IMR-90 (cell line): ENCODE results near the gene ITPRIP. TPM values are rescaled to one million over a fixed set of nuclear protein-coding genes. Genes with fewer than 3 reads are reported as not detected.

Experiments
- ATAC-seq: fragments of 200-7000 bp; cut with Tn5 transposase; 2 replicates; pipeline ENCODE4 v1.9.1; 2020; ENCODE audit warnings: low read depth, mild to moderate bottlenecking, moderate library complexity
- BruUV-seq: library from RNA; stranded (reverse); fragments of 400-500 nt; replicated peaks from 2 replicates; lab custom pipeline; 2021; lab: Mats Ljungman, UMichigan
- CTCF ChIA-PET: fragments of 300-600 bp; formaldehyde crosslinking; extraction: SDS; loops from one replicate; lab custom pipeline; 2021; ENCODE audit warnings: antibody characterized with exemption; lab: Yijun Ruan, JAX
- POLR2A ChIA-PET: fragments of 300-600 bp; sonication (Branson Sonifier 250); formaldehyde crosslinking; loops from one replicate; lab custom pipeline; 2022; ENCODE audit warnings: antibody characterized with exemption; ENCODE audit not compliant: unreplicated experiment; lab: Charles Lee
- DNase-seq: peaks from one replicate; pipeline ENCODE4 v3.0.0; 2013
- H2AFZ ChIP-seq: replicated peaks from 2 replicates; pipeline ENCODE3; 2013; ENCODE audit warnings: low read length, mild to moderate bottlenecking; ENCODE audit not compliant: poor library complexity
- H2AK5ac ChIP-seq: 2 replicates; pipeline ENCODE4 v1.6.1; 2013; ENCODE audit warnings: low read depth, low read length, inconsistent platforms
- H2AK9ac ChIP-seq: replicated peaks from 2 replicates; pipeline ENCODE3; 2013; ENCODE audit warnings: mild to moderate bottlenecking, low read depth, low read length, moderate library complexity; ENCODE audit not compliant: poor library complexity
- H2BK120ac ChIP-seq: 2 replicates; pipeline ENCODE4 v1.6.1; 2013; ENCODE audit warnings: low read depth, low read length, inconsistent platforms
- H2BK15ac ChIP-seq: 3 replicates; pipeline ENCODE4 v1.6.1; 2013; ENCODE audit warnings: low read depth, low read length, inconsistent platforms
- H2BK20ac ChIP-seq: 2 replicates; pipeline ENCODE4 v1.6.1; 2013; ENCODE audit warnings: low read depth, mild to moderate bottlenecking, inconsistent platforms, low read length, moderate library complexity
- H2BK5ac ChIP-seq: 2 replicates; pipeline ENCODE4 v1.6.1; 2013; ENCODE audit warnings: mild to moderate bottlenecking, low read depth, low read length, inconsistent platforms; ENCODE audit not compliant: poor library complexity, severe bottlenecking
- H3K14ac ChIP-seq: replicated peaks from 2 replicates; pipeline ENCODE4 v1.6.1; 2013; ENCODE audit warnings: low read depth, low read length, inconsistent platforms
- H3K18ac ChIP-seq: 2 replicates; pipeline ENCODE4 v1.6.1; 2013; ENCODE audit warnings: low read depth, low read length, control low read depth
- H3K23ac ChIP-seq: 2 replicates; pipeline ENCODE4 v1.6.1; 2013; ENCODE audit warnings: low read depth, low read length, inconsistent platforms
- H3K27ac ChIP-seq: 2 replicates; pipeline ENCODE4 v1.5.1; 2013; ENCODE audit warnings: mild to moderate bottlenecking, control low read depth, low read length; ENCODE audit not compliant: insufficient read depth
- H3K27me3 ChIP-seq: 2 replicates; pipeline ENCODE4 v1.6.1; 2013; ENCODE audit warnings: low read length; ENCODE audit not compliant: control insufficient read depth, insufficient read depth
- H3K36me3 ChIP-seq: 2 replicates; pipeline ENCODE4 v1.6.1; 2013; ENCODE audit warnings: low read length, mixed read lengths; ENCODE audit not compliant: control insufficient read depth, insufficient read depth
- H3K4ac ChIP-seq: 2 replicates; pipeline ENCODE4 v1.6.1; 2013; ENCODE audit warnings: low read depth, low read length, inconsistent platforms
- H3K4me1 ChIP-seq: 2 replicates; pipeline ENCODE4 v1.6.1; 2013; ENCODE audit warnings: low read length, mixed read lengths; ENCODE audit not compliant: control insufficient read depth, insufficient read depth
- H3K4me2 ChIP-seq: 2 replicates; pipeline ENCODE4 v1.6.1; 2013; ENCODE audit warnings: low read depth, mild to moderate bottlenecking, control low read depth, low read length, moderate library complexity
- H3K4me3 ChIP-seq: 2 replicates; pipeline ENCODE4 v1.5.1; 2013; ENCODE audit warnings: low read depth, mild to moderate bottlenecking, control low read depth, low read length, moderate library complexity; ENCODE audit not compliant: insufficient read depth
- H3K56ac ChIP-seq: 2 replicates; pipeline ENCODE4 v1.6.1; 2013; ENCODE audit warnings: low read length, inconsistent platforms; ENCODE audit not compliant: insufficient read depth; ENCODE audit errors: extremely low read depth
- H3K79me1 ChIP-seq, 2 experiments: 2 replicates each; pipeline ENCODE4 v1.6.1; 2013; ENCODE audit warnings: low read length in 2 of 2, inconsistent platforms in 1 of 2, low read depth in 1 of 2
- H3K9ac ChIP-seq: 2 replicates; pipeline ENCODE4 v1.6.1; 2013; ENCODE audit warnings: low read depth, low read length, control low read depth
- H3K9me1 ChIP-seq: 2 replicates; pipeline ENCODE4 v1.6.1; 2013; ENCODE audit warnings: low read length, inconsistent platforms; ENCODE audit not compliant: insufficient read depth
- H3K9me3 ChIP-seq: 2 replicates; pipeline ENCODE4 v1.6.1; 2013; ENCODE audit warnings: low read length; ENCODE audit not compliant: control insufficient read depth, insufficient read depth
- H4K20me1 ChIP-seq: 2 replicates; pipeline ENCODE4 v1.6.1; 2013; ENCODE audit warnings: low read length, inconsistent platforms; ENCODE audit not compliant: insufficient read depth
- H4K5ac ChIP-seq: 2 replicates; pipeline ENCODE4 v1.6.1; 2013; ENCODE audit warnings: mild to moderate bottlenecking, low read depth, low read length, control low read depth
- H4K8ac ChIP-seq, 2 experiments: 2 replicates each; pipeline ENCODE4 v1.6.1; 2013; ENCODE audit warnings: low read depth in 2 of 2, low read length in 2 of 2, control low read depth in 1 of 2, inconsistent platforms in 1 of 2
- H4K91ac ChIP-seq: 2 replicates; pipeline ENCODE4 v1.6.1; 2013; ENCODE audit warnings: low read depth, low read length, inconsistent platforms; ENCODE audit not compliant: insufficient read depth
- BHLHE40 ChIP-seq: fragments of 150-350 bp; IDR thresholded peaks from 2 replicates; pipeline ENCODE4 v1.6.1; 2016; ENCODE audit warnings: mild to moderate bottlenecking, low read depth, low read length
- MAZ ChIP-seq: IDR thresholded peaks from 2 replicates; pipeline ENCODE4 v1.6.1; 2012; ENCODE audit warnings: low read depth, mild to moderate bottlenecking, low read length, improper control_type of control experiment, moderate library complexity, borderline replicate concordance
- WGBS, 2 experiments: methylation state at CpG; one replicate each; pipeline versions ENCODE4 v1.1.5 to v1.1.7; 2013; ENCODE audit warnings: missing lambda C conversion rate in 2 of 2; ENCODE audit not compliant: insufficient read length in 1 of 2; ENCODE audit errors: extremely low coverage in 2 of 2; 5-methylcytosine and 5-hydroxymethylcytosine counted together
- dilution Hi-C: fragments of 300-500 bp; cut with HindIII; formaldehyde crosslinking; loops from one replicate; pipeline ENCODE4 v1.14.3; 2018; ENCODE audit warnings: low sequenced_read_pairs; ENCODE audit not compliant: unreplicated experiment
- in situ Hi-C: fragments of 300-500 bp; cut with MboI; formaldehyde crosslinking; loops from 3 replicates; pipeline ENCODE4 v1.14.3; 2019; ENCODE audit warnings: low sequenced_read_pairs, inconsistent platforms, mixed read lengths
- intact Hi-C: fragments of 100-400 bp; cut with micrococcal nuclease; formaldehyde crosslinking; loops from 2 replicates; pipeline ENCODE4 v1.10.0; 2022
- polyA plus RNA-seq, 3 experiments: library from polyadenylated mRNA; depleted of rRNA; stranded (reverse); fragments of >200 nt; gene quantifications; 2 replicates each; pipeline ENCODE4 v1.2.3, GENCODE V29; 2012; ENCODE audit warnings: low replicate concordance in 1 of 3
- total RNA-seq: library from RNA; depleted of rRNA; stranded (reverse); fragments of >200 nt; gene quantifications from 2 replicates; pipeline ENCODE4 v1.2.3, GENCODE V29; 2012
- TF ChIP-seq, protein P1 (sequence below): fragments of 150-350 bp; IDR thresholded peaks from 2 replicates; pipeline ENCODE4 v1.6.1; 2017; ENCODE audit warnings: mild to moderate bottlenecking, antibody characterized with exemption, low read length, low read depth

ITPRIP gene
- total and polyA plus RNA-seq, 2 of the 4 experiments (the other 2 are of a cell fraction), result 7.5 to 31.9 TPM

DNA sequence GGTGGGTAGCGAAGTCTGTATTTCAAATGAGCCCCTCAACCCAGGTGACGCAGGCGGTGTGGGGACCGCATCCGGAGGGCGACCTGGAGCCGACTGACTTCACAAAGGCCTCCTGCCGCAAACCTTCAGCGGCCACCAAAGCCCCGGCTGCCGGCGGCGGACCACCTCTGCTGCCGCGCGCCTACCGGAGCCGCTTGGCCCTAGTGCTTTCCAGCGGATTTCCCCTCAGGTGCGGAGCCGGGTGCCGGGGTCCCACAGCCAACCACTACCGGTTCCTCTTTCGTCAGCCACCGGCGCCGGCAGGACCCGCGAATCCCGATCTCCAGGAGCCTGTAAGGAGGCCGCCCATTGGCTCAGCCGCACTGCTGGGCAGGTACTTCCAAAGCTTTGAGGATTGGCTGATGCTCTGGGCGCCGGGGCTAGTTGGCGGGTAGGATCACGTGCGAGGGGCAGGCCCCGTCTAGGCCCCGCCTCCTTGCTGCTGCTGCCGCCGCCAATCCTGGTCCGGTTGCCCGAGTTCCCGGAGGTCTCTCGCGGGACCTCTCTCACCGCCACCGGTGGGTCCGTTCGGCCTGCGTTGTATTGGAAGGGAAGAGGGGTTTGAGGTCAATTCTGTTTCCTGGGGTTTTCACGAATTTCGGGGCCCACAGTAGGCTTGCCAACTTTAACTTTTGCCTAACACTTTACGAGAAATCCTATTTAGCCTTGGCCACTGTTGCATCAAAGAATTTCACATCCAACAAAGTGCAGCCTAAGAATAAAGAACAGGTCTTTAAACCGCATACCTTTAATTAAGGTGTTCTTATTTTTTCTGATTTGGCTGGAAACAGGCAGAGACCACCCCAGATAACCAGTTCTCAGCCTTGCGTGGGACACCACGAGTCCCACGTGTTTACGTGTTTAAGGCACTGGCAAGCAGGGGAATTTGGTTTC lies 69.3 kb downstream of the ITPRIP start, which contains the start of gene GSTO2:
GSTO2 (plus strand) TSS at position 472 of the 933 bp plus-strand sequence. CDS start 5,732 bp downstream, outside the sequence.
- TF ChIP-seq MAZ (no peak), BHLHE40 (peak; percentile 76)
- TF ChIP-seq, protein P1, sequence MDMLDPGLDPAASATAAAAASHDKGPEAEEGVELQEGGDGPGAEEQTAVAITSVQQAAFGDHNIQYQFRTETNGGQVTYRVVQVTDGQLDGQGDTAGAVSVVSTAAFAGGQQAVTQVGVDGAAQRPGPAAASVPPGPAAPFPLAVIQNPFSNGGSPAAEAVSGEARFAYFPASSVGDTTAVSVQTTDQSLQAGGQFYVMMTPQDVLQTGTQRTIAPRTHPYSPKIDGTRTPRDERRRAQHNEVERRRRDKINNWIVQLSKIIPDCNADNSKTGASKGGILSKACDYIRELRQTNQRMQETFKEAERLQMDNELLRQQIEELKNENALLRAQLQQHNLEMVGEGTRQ, result peak; percentile 77

More for the DNA sequence above, 69.3 kb downstream of the ITPRIP start, which contains the start of gene GSTO2:
- WGBS, 2 experiments, result 12% methylated on average over 34 of the region's 59 CpGs; no CpG with 5 or more reads in 1 of the 2 experiments
- Histone ChIP-seq H3K4me2 (peak within 1 kb of the TSS; percentile 76), H2AK9ac (peak within 1 kb of the TSS; percentile 48), H3K36me3 (peaks cover 27% of the 10 kb centered on the region), H2BK5ac (no peak within 1 kb of the TSS), H3K56ac (peak within 1 kb of the TSS; percentile 9), H3K4me3 (peak within 1 kb of the TSS; percentile 55), H3K23ac (0 out of 2 replicates have a peak within 1 kb of the TSS, but pooled peaks have one; percentile 7), H3K9me3 (no peaks in the 10 kb centered on the region), H4K5ac (peak within 1 kb of the TSS; percentile 85), H4K8ac (peak within 1 kb of the TSS; percentile 80 to 88), H3K27me3 (no peaks in the 10 kb centered on the region), H4K20me1 (peaks cover 12% of the 10 kb centered on the region; the same call in 1 of the 2 replicates), H2BK20ac (no peak within 1 kb of the TSS), H2AFZ (peak within 1 kb of the TSS; percentile 79), H3K4ac (peak within 1 kb of the TSS; percentile 44), H3K9ac (peak within 1 kb of the TSS; percentile 43), H2BK15ac (no peak within 1 kb of the TSS), H4K91ac (peak within 1 kb of the TSS; percentile 2; the same call in 1 of the 2 replicates), H3K9me1 (no peaks in the 10 kb centered on the region), H3K79me1 (peaks cover 0 to 28% of the 10 kb centered on the region in 2 experiments; a peak in 2 of 4 replicates), H2BK120ac (no peak within 1 kb of the TSS), H3K18ac (no peak within 1 kb of the TSS), H3K14ac (no peak within 1 kb of the TSS; the same call in 1 of the 2 replicates), H3K4me1 (peaks cover 4% of the 10 kb centered on the region), H3K27ac (peak within 1 kb of the TSS; percentile 26), H2AK5ac (peak within 1 kb of the TSS; percentile 61; the same call in 1 of the 2 replicates)
- ChIA-PET CTCF (no interaction called here), POLR2A (no interaction called here)
- BruUV-seq, result no TSS peak
- DNase-seq (peak; percentile 93), ATAC-seq (peak; percentile 92)
- intact Hi-C loops, result no loop called here
- dilution Hi-C loops, result no loop called here
- in situ Hi-C loops, result no loop called here
